WTC11 (cell line): ENCODE data around the gene CDH13. TPM values are rescaled to one million over a fixed set of nuclear protein-coding genes. Genes with fewer than 3 reads are reported as not detected.

Source experiments
- ATAC-seq: fragments of 200-7000 bp; cut with Tn5 transposase; 2 replicates; pipeline ENCODE4 v1.10.0; 2021; ENCODE audit warnings: mild to moderate bottlenecking, moderate library complexity
- CTCF ChIA-PET: fragments of 300-600 bp; sonication (Branson Sonifier 250); formaldehyde crosslinking; loops from one replicate; lab custom pipeline; 2021; ENCODE audit warnings: antibody characterized with exemption; lab: Charles Lee
- POLR2A ChIA-PET: fragments of 350-600 bp; sonication (Branson Sonifier 250); formaldehyde crosslinking; loops from one replicate; lab custom pipeline; 2021; ENCODE audit warnings: antibody characterized with exemption; lab: Charles Lee
- DNase-seq: peaks from one replicate; pipeline ENCODE4 v3.0.0; 2021; ENCODE audit warnings: low spot score
- H3K27ac Mint-ChIP-seq: 2 replicates; pipeline ENCODE4 v1.8.0; 2021; ENCODE audit warnings: mixed read lengths
- H3K27me3 Mint-ChIP-seq: 2 replicates; pipeline ENCODE4 v1.8.0; 2021; ENCODE audit warnings: low read depth, mild to moderate bottlenecking, moderate library complexity, mixed read lengths
- H3K36me3 Mint-ChIP-seq: 2 replicates; pipeline ENCODE4 v1.8.0; 2021; ENCODE audit warnings: mixed read lengths
- H3K4me1 Mint-ChIP-seq: 2 replicates; pipeline ENCODE4 v1.8.0; 2022; ENCODE audit warnings: mixed read lengths
- H3K4me3 Mint-ChIP-seq: 2 replicates; pipeline ENCODE4 v1.8.0; 2021; ENCODE audit warnings: mild to moderate bottlenecking, moderate library complexity, mixed read lengths
- H3K9me3 Mint-ChIP-seq: 2 replicates; pipeline ENCODE4 v1.8.0; 2021; ENCODE audit warnings: mixed read lengths
- CREB1 ChIP-seq: sonication (generic); formaldehyde crosslinking; IDR thresholded peaks from 2 replicates; pipeline ENCODE4 v1.8.0; 2023; ENCODE audit warnings: mild to moderate bottlenecking, missing genetic modification reagents
- CTCF ChIP-seq: fragments of 200-600 bp; IDR thresholded peaks from 2 replicates; pipeline ENCODE4 v1.8.0; 2022; ENCODE audit warnings: antibody characterized with exemption
- EMX1 ChIP-seq: fragments of 250-450 bp; sonication (Bioruptor Pico); IDR thresholded peaks from 2 replicates; pipeline ENCODE4 v1.8.0; 2021; ENCODE audit warnings: mild to moderate bottlenecking
- FOXP4 ChIP-seq: sonication (generic); formaldehyde crosslinking; IDR thresholded peaks from 2 replicates; pipeline ENCODE4 v1.8.0; 2022; ENCODE audit warnings: mild to moderate bottlenecking, missing genetic modification reagents
- JAZF1 ChIP-seq: fragments of 250-450 bp; sonication (Bioruptor Pico); IDR thresholded peaks from 2 replicates; pipeline ENCODE4 v1.9.0; 2021; ENCODE audit warnings: moderate library complexity, mild to moderate bottlenecking, inconsistent platforms
- MLX ChIP-seq: sonication (generic); formaldehyde crosslinking; IDR thresholded peaks from 2 replicates; pipeline ENCODE4 v1.8.1; 2023; ENCODE audit warnings: mild to moderate bottlenecking, missing genetic modification reagents, moderate library complexity
- MXD4 ChIP-seq: fragments of 250-450 bp; sonication (Bioruptor Pico); IDR thresholded peaks from 2 replicates; pipeline ENCODE4 v1.8.0; 2021; ENCODE audit warnings: mild to moderate bottlenecking, moderate library complexity, borderline replicate concordance
- NFE2L1 ChIP-seq: sonication (generic); formaldehyde crosslinking; IDR thresholded peaks from 2 replicates; pipeline ENCODE4 v1.8.1; 2023; ENCODE audit warnings: missing genetic modification reagents
- NFYB ChIP-seq: sonication (generic); formaldehyde crosslinking; conservative IDR thresholded peaks from 2 replicates; pipeline ENCODE4 v1.8.0; 2022; ENCODE audit warnings: low read depth, missing genetic modification reagents
- OVOL2 ChIP-seq: fragments of 250-450 bp; sonication (Bioruptor Pico); IDR thresholded peaks from 2 replicates; pipeline ENCODE4 v1.9.0; 2021; ENCODE audit warnings: mild to moderate bottlenecking, borderline replicate concordance
- PRRX2 ChIP-seq: fragments of 250-450 bp; sonication (Bioruptor Pico); IDR thresholded peaks from 2 replicates; pipeline ENCODE4 v1.8.0; 2021; ENCODE audit warnings: mild to moderate bottlenecking
- RORB ChIP-seq: fragments of 250-450 bp; sonication (Bioruptor Pico); IDR thresholded peaks from 2 replicates; pipeline ENCODE4 v1.9.0; 2021; ENCODE audit warnings: mild to moderate bottlenecking
- TEAD4 ChIP-seq: sonication (generic); formaldehyde crosslinking; IDR thresholded peaks from 2 replicates; pipeline ENCODE4 v1.8.0; 2022; ENCODE audit warnings: mild to moderate bottlenecking, missing genetic modification reagents
- ZNF121 ChIP-seq: sonication (generic); formaldehyde crosslinking; IDR thresholded peaks from 2 replicates; pipeline ENCODE4 v1.8.0; 2023; ENCODE audit warnings: missing genetic modification reagents
- ZNF512 ChIP-seq: sonication (generic); formaldehyde crosslinking; IDR thresholded peaks from 2 replicates; pipeline ENCODE4 v1.8.1; 2022; ENCODE audit warnings: missing genetic modification reagents, borderline replicate concordance
- ZSCAN18 ChIP-seq: fragments of 250-450 bp; sonication (Bioruptor Pico); IDR thresholded peaks from 2 replicates; pipeline ENCODE4 v2.1.2; 2022; ENCODE audit warnings: mild to moderate bottlenecking, moderate library complexity
- total RNA-seq: library from RNA; stranded (reverse); gene quantifications from 3 replicates; pipeline ENCODE4 v1.2.3, GENCODE V29; 2021
- TF ChIP-seq, protein P1 (sequence below): sonication (generic); formaldehyde crosslinking; IDR thresholded peaks from 2 replicates; pipeline ENCODE4 v1.8.1; 2022; ENCODE audit warnings: low read depth, mild to moderate bottlenecking, moderate library complexity, missing genetic modification reagents, borderline replicate concordance
- TF ChIP-seq, protein P2 (sequence below): sonication (generic); formaldehyde crosslinking; conservative IDR thresholded peaks from 2 replicates; pipeline ENCODE4 v1.8.1; 2023; ENCODE audit warnings: mild to moderate bottlenecking, low read depth, missing genetic modification reagents, moderate library complexity
- TF ChIP-seq, protein P3 (sequence below): sonication (generic); formaldehyde crosslinking; IDR thresholded peaks from 2 replicates; pipeline ENCODE4 v1.8.0; 2023; ENCODE audit warnings: missing genetic modification reagents, mild to moderate bottlenecking, borderline replicate concordance

The CDH13 gene
- total RNA-seq, 1 experiment from 2014 or later, result 0.81 TPM

GRCh38 chr16:82703161-82703560, 76.4 kb downstream of the CDH13 start (continued):
- TF ChIP-seq EMX1 (CRISPR knock-in tag) (no peak), MXD4 (no peak), TEAD4 (no peak), PRRX2 (no peak)
- TF ChIP-seq, protein P1, sequence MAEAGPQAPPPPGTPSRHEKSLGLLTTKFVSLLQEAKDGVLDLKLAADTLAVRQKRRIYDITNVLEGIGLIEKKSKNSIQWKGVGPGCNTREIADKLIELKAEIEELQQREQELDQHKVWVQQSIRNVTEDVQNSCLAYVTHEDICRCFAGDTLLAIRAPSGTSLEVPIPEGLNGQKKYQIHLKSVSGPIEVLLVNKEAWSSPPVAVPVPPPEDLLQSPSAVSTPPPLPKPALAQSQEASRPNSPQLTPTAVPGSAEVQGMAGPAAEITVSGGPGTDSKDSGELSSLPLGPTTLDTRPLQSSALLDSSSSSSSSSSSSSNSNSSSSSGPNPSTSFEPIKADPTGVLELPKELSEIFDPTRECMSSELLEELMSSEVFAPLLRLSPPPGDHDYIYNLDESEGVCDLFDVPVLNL (CRISPR knock-in tag), result no peak

DNA sequence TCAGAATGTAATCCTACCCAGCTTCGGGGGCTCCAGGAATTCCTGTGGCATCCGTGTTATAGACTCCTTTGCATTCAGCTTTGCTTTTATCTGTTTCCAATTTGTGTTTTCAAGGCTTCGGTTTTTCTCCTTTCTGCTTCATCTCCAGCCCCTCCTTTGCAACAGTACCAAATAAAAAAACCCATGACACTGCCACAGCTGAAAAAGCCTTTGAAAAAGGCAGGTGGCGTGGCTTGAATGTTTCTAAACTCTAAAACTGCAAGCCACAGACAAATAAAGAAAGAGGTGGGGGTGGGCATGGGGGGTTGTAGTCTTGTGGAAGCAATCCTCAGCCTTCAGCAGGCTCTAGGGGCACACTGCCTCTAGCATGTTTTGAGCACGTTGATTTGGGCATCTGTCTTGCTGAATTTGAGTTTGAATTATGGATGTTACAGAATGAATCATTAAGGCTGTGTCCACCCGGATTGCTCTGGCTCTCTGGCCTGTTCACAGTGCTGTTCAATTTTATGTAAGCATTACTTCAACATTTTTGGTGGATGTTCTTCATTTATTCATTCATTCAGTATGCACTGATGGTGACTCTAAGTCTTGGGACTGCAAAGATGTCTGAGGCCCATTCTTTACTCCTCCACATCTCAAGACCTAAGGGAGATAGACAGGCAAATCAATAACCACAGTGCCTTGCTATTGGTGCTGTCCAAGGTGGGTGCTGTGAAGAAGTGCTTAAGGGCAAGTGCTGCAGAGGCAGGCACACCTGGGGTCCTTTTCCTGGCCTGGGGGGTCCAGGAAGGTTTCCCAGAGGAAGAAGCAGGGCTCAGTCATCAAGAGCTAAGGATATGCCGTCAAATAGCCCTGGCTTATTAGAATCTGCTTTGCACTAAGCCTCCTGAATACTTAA, 77.4 kb downstream of the CDH13 start:
- Mint-ChIP-seq H3K27ac (no peak overlapping the region), H3K36me3 (no peaks in the 10 kb centered on the region), H3K9me3 (no peaks in the 10 kb centered on the region), H3K4me1 (peaks cover 42% of the 10 kb centered on the region), H3K27me3 (peaks cover 3% of the 10 kb centered on the region; the same call in 1 of the 2 replicates), H3K4me3 (no peak overlapping the region)
- ChIA-PET POLR2A (no interaction called here), CTCF (interaction anchor here (0.7 to 1.4 kb wide), 3 partner anchors 11 to 409 kb away, joined by 3 to 4 read pairs (median 3); no protein-coding TSS in a partner anchor)
- ATAC-seq (no peak), DNase-seq (no peak)
- TF ChIP-seq PRRX2, result no peak
- TF ChIP-seq NFE2L1 (CRISPR knock-in tag), result no peak
- no peak for TF ChIP-seq CREB1 (CRISPR knock-in tag)
- no peak for TF ChIP-seq MLX (CRISPR knock-in tag)
- no peak for TF ChIP-seq ZSCAN18 (CRISPR knock-in tag)
- TF ChIP-seq NFYB (CRISPR knock-in tag), result no peak
- no peak for TF ChIP-seq CTCF
- no peak for TF ChIP-seq JAZF1 (CRISPR knock-in tag)
- TF ChIP-seq OVOL2 (CRISPR knock-in tag), result no peak
- TF ChIP-seq, protein P2, sequence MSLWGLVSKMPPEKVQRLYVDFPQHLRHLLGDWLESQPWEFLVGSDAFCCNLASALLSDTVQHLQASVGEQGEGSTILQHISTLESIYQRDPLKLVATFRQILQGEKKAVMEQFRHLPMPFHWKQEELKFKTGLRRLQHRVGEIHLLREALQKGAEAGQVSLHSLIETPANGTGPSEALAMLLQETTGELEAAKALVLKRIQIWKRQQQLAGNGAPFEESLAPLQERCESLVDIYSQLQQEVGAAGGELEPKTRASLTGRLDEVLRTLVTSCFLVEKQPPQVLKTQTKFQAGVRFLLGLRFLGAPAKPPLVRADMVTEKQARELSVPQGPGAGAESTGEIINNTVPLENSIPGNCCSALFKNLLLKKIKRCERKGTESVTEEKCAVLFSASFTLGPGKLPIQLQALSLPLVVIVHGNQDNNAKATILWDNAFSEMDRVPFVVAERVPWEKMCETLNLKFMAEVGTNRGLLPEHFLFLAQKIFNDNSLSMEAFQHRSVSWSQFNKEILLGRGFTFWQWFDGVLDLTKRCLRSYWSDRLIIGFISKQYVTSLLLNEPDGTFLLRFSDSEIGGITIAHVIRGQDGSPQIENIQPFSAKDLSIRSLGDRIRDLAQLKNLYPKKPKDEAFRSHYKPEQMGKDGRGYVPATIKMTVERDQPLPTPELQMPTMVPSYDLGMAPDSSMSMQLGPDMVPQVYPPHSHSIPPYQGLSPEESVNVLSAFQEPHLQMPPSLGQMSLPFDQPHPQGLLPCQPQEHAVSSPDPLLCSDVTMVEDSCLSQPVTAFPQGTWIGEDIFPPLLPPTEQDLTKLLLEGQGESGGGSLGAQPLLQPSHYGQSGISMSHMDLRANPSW (CRISPR knock-in tag), result no peak
- no peak for TF ChIP-seq ZNF512 (CRISPR knock-in tag)
- TF ChIP-seq ZNF121 (CRISPR knock-in tag), result no peak
- TF ChIP-seq RORB, result no peak
- TF ChIP-seq, protein P3, sequence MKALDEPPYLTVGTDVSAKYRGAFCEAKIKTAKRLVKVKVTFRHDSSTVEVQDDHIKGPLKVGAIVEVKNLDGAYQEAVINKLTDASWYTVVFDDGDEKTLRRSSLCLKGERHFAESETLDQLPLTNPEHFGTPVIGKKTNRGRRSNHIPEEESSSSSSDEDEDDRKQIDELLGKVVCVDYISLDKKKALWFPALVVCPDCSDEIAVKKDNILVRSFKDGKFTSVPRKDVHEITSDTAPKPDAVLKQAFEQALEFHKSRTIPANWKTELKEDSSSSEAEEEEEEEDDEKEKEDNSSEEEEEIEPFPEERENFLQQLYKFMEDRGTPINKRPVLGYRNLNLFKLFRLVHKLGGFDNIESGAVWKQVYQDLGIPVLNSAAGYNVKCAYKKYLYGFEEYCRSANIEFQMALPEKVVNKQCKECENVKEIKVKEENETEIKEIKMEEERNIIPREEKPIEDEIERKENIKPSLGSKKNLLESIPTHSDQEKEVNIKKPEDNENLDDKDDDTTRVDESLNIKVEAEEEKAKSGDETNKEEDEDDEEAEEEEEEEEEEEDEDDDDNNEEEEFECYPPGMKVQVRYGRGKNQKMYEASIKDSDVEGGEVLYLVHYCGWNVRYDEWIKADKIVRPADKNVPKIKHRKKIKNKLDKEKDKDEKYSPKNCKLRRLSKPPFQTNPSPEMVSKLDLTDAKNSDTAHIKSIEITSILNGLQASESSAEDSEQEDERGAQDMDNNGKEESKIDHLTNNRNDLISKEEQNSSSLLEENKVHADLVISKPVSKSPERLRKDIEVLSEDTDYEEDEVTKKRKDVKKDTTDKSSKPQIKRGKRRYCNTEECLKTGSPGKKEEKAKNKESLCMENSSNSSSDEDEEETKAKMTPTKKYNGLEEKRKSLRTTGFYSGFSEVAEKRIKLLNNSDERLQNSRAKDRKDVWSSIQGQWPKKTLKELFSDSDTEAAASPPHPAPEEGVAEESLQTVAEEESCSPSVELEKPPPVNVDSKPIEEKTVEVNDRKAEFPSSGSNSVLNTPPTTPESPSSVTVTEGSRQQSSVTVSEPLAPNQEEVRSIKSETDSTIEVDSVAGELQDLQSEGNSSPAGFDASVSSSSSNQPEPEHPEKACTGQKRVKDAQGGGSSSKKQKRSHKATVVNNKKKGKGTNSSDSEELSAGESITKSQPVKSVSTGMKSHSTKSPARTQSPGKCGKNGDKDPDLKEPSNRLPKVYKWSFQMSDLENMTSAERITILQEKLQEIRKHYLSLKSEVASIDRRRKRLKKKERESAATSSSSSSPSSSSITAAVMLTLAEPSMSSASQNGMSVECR (CRISPR knock-in tag), result no peak
- no peak for TF ChIP-seq FOXP4 (CRISPR knock-in tag)
